Measurements from ENCODE around the gene FAM171A1.

DNA sequence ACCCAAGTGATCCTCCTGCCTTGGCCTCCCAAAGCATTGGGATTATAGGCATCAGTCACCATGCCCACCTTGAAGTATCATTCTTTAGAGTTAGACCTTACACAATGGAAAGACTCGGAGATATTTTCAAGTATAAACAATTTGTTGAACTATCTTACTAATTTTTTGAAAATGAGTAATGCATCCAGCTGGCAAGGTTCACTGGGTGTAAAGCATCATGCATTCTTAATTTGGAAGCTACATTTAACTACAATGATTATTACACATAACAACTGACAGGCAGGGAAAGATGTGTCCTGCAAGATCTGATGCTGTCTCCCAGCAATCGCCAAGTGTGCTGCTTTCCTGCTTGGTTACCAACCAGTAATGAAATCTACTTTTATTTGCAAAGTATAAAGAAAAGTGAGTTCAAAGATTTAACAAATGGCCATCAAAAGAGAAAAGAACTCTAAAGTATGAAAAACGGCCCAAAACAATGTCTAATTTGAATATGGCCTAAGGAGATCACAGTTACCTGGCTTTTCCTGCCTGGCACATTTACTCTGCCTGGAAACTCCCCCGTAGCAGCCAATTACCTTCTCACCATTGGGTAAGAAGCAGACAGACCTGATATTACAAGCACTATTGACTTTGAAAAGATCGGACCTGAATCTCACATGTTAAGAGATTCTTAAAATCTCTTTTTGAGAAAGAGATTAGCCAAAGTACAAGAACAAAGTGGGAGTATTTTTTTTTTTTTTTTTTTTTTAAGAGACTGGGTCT is 143.3 kb downstream of the FAM171A1 start:
- TF ChIP-seq POLR2AphosphoS5 (IDR thresholded peaks at IDR 0.05; ENCODE audit: borderline replicate concordance, low read depth, low read length): no peak
- no peak for TF ChIP-seq EZH2 (IDR thresholded peaks at IDR 0.05)

Measured in SK-N-MC (cell line).